Stimulated activated naive CD8-positive, alpha-beta T cell treated with anti-CD3 and anti-CD28 coated beads, Interleukin-15, amount 100 ng/mL, for 72 hours (primary cell): ENCODE results near the gene IL17RE.
"Not testable (repeated sequence)": the region's sequence is repeated elsewhere in the genome, so short reads cannot be mapped to it uniquely, and the experiment has no call there.

Source experiments
- ATAC-seq: fragments of 150-1000 bp; cut with Tn5 transposase; 2 replicates; pipeline ENCODE4 v1.10.0; 2021; ENCODE audit warnings: mild to moderate bottlenecking, moderate library complexity
- DNase-seq, 2 donors: peaks; one replicate each; pipeline ENCODE4 v3.0.0; 2021 to 2022
- H3K27ac Mint-ChIP-seq, 2 donors: one replicate each; pipeline ENCODE4 v1.8.0; 2022; ENCODE audit warnings: mild to moderate bottlenecking in 2 of 2, mixed read lengths in 2 of 2, moderate library complexity in 2 of 2
- H3K27me3 Mint-ChIP-seq: one replicate; pipeline ENCODE4 v1.8.0; 2022; ENCODE audit warnings: mixed read lengths
- H3K4me1 Mint-ChIP-seq: one replicate; pipeline ENCODE4 v1.8.0; 2022; ENCODE audit warnings: mild to moderate bottlenecking, mixed read lengths
- H3K4me3 Mint-ChIP-seq, 2 donors: one replicate each; pipeline ENCODE4 v1.8.0; 2022; ENCODE audit warnings: mild to moderate bottlenecking in 2 of 2, mixed read lengths in 2 of 2, moderate library complexity in 1 of 2
- H3K9me3 Mint-ChIP-seq, 2 donors: one replicate each; pipeline ENCODE4 v1.8.0; 2022; ENCODE audit warnings: mixed read lengths in 2 of 2

The IL17RE gene

DNA sequence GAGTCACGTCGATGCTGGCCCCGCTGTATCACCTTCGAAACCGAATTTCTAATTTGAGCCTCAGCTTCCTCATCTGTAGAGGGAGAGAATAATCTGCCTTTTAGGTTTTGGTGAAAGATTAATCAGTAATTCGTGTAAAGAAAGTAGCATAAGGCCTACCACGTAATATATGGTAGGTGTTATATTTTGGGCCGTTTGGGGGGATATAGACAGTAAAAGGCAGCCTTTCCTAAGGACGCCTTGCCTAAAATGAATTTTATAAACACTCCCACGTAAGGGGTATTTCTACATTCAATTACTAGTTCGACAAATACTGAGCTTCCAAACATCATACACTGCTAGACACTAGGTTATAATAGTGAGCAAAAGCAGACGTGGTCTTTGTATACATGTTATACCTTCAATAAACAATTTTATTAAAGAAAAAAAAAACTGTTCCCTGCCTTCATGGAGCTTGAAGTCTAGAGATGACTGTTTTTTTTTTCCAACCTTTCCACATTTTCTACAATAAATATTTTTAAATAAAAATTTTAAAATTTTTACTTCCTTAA, 11.5 kb upstream of the IL17RE start:
- peaks cover 48% of the 10 kb centered on the region for H3K4me1 Mint-ChIP-seq
- peak overlapping the region; percentile 99 to 100 for H3K4me3 Mint-ChIP-seq
- H3K27ac Mint-ChIP-seq: peak overlapping the region; percentile 99 to 100
- H3K27me3 Mint-ChIP-seq: no peaks in the 10 kb centered on the region
- H3K9me3 Mint-ChIP-seq: peaks cover 5 to 10% of the 10 kb centered on the region in 2 donors
- ATAC-seq (no peak), DNase-seq (no peak)

DNA sequence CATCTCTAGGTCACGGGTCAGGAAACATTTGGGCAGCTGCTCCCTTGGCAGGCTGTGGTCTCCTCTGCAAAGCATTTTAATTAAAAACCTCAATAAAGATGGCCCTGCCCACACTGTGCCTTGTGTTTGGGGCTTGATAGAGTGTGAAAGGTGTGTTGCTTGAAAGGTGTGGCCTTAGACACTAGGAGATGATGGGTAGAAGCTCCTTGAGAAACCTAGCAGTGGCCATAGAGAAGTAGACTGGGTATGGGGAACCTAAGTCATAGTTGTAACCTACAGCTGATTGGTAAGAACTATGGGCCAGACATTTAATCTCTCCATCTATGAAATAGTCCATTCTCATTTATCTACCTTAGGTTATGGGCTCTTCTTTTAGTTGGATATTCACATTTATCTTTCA, 8.9 kb upstream of the IL17RE start:
- Mint-ChIP-seq H3K9me3 (peaks cover 5 to 10% of the 10 kb centered on the region in 2 donors), H3K4me1 (peaks cover 73% of the 10 kb centered on the region), H3K4me3 (no peak overlapping the region), H3K27ac (no peak overlapping the region), H3K27me3 (no peaks in the 10 kb centered on the region)
- DNase-seq (no peak), ATAC-seq (no peak)

DNA sequence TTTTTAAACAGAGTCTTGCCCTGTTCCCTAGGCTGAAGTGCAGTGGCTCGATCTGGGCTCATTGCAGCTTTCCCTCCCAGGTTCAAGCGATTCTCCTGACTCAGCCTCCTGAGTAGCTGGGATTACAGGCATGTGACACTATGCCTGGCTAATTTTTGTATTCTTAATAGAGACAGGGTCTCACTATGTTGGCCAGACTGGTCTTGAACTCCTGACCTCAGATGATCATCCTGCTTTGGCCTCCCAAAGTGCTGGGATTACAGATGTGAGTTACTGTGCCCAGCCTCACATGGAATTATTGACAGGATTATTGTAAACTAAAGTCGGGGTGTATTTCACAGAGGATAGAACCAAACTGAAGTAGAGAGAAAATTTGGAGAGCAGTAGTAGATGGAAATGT, 6.9 kb upstream of the IL17RE start:
- ATAC-seq, H3K27me3 Mint-ChIP-seq, DNase-seq, H3K27ac Mint-ChIP-seq, H3K4me3 Mint-ChIP-seq: not testable (repeated sequence)
- Mint-ChIP-seq H3K9me3 (peaks cover 5 to 10% of the 10 kb centered on the region in 2 donors), H3K4me1 (peaks cover 68% of the 10 kb centered on the region)

DNA sequence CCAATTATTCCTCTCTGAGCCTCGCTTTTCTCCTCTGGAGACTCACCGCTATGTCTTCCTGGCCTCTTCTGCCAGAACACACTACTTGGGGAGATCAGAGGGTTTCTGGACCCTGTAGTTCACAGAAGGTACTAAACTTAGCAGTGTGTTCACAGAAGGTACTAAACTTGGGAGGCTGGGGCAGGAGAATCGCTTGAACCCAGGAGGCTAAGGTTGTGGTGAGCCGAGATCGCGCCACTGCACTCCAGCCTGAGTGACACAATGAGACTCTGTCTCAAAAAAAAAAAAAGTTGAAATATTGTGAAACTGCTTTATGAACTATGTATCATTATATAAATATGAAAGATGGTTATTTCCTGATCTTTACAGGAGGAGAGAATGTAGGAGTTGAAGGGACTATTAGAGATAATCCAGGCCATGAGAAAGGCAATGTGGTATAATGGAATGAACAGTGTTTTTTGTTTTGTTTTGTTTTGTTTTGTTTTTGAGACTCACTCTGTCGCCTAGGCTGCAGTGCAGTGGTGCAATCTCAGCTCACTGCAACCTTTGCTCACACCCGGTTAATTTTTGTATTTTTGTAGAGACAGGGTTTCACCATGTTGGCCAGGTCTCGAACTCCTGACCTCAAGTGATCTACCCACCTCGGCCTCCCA, 5.8 kb upstream of the IL17RE start:
- not testable (repeated sequence) for H3K4me3 Mint-ChIP-seq
- H3K4me1 Mint-ChIP-seq: peaks cover 76% of the 10 kb centered on the region

DNA sequence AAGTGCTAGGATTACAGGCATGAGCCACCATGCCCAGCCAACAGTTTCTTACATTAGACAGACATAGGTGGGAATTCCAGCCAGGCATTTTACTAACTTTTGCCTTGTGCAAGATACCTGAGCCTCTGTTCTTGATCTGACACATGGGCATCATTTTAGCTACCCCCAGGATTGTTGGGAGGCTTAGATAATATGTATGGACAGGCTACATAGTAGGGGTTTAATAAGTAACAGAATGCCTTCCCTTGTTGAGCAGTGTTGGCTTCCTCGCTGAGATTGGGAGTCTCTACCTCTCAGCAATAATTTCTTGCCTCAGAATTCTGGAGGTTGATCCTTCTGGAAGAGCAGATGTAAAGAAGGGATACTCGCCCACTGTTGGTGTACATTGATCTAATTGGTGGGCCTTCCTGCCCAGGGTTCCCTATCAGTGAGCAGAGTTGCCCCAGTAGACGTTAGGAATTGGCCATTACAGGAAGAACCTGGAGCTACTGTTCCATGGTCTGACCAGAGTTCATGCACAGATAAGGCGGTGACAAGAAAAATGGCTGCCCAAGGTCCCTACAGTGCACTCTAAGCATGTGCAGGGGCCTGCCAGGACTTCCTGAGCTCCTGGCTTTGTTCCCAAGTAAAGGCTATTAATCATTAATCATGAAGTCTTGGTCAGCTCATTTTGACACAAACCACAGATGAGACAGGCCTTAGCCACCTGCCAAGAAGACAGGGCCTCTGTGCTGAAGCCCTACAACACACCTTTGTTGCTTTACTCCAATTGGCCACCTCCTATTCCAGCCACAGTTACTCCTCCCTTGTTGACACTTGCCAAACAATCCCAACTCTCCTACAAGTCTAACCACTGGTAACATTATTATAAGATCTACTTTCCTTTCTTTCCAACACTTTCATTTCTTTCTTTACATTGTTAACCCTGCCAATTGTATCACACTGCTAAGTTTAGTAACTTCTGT, 5.0 kb upstream of the IL17RE start:
- Mint-ChIP-seq H3K27ac (peak overlapping the region in 1 of 2 donors; percentile 28), H3K27me3 (no peaks in the 10 kb centered on the region), H3K9me3 (peaks cover 5 to 6% of the 10 kb centered on the region in 2 donors), H3K4me3 (no peak overlapping the region), H3K4me1 (peaks cover 77% of the 10 kb centered on the region)
- DNase-seq (no peak), ATAC-seq (no peak)

More for the DNA sequence above, 5.8 kb upstream of the IL17RE start:
- DNase-seq, H3K27me3 Mint-ChIP-seq, ATAC-seq: not testable (repeated sequence)
- H3K9me3 Mint-ChIP-seq: peaks cover 5 to 10% of the 10 kb centered on the region in 2 donors
- peak overlapping the region in 1 of 2 donors; percentile 55 for H3K27ac Mint-ChIP-seq

DNA sequence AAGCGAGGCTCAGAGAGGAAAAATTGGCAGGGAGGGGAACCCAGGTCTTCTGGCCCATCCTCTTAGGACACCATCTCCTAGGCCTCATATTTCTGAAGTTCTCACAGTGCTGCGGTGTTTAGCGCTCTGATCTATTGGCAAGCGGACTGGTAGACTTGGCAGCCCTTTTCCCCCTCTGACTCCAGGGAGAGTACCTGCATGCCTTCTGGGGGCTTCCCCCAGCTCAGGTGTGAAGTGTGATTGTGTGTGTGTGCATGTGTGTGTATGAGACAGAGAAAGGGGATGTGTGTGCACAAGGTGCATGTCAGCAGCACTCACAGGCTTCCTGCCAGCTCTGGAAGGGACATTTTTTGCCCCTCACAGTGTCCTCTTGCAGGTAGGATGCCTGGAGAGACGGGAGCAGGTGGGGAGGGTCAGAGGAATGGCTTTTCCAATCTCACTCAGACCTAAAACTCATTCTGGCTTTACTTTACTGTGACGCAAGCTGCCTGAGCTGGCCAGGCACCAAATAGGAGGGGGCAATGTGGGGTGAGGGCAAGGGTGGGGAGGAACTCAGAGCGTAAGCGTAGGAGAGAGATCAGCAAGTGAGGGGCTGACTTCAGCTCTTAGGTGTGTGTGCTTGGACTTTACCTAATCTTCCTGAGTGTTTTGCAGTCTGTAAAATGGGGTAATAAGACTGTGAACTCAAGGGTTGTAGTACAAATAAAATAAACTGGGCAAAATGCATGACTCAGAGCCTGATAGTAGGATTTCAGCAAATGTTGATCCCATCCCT, 4.0 kb upstream of the IL17RE start:
- H3K4me3 Mint-ChIP-seq: no peak overlapping the region
- ATAC-seq (no peak), DNase-seq (no peak)
- peaks cover 0 to 5% of the 10 kb centered on the region in 2 donors for H3K9me3 Mint-ChIP-seq
- no peaks in the 10 kb centered on the region for H3K27me3 Mint-ChIP-seq
- H3K4me1 Mint-ChIP-seq: peaks cover 77% of the 10 kb centered on the region
- H3K27ac Mint-ChIP-seq: peak overlapping the region; percentile 28 to 87

DNA sequence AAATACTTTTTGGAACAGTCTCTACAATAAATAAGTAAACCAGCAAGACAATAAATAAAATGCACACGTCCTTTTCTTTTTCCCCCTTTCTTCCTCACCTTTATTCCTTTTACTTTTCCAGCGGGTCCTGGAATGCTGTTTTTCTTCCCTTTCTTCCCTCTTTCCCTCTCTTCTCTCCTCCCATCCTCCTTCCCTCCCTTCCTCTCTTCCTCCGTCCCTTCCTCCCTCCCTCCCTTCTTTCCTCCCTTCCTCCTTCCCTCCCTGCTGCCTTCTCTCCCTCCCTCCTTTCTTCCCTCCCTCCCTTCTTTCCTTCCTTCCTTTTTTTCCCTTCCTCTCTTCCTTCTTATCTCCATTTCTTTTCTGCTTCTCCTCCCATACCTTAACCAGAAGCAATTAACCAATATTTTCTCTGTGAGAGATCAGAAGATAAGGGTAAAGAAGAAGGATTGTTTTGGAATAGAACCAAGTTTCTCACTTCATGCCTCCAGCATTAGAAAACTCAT, 3.3 kb upstream of the IL17RE start:
- Mint-ChIP-seq H3K4me1 (peaks cover 75% of the 10 kb centered on the region), H3K27me3 (no peaks in the 10 kb centered on the region), H3K27ac (no peak overlapping the region), H3K4me3 (no peak overlapping the region), H3K9me3 (peaks cover 0 to 5% of the 10 kb centered on the region in 2 donors)
- no peak for DNase-seq
- ATAC-seq: no peak

DNA sequence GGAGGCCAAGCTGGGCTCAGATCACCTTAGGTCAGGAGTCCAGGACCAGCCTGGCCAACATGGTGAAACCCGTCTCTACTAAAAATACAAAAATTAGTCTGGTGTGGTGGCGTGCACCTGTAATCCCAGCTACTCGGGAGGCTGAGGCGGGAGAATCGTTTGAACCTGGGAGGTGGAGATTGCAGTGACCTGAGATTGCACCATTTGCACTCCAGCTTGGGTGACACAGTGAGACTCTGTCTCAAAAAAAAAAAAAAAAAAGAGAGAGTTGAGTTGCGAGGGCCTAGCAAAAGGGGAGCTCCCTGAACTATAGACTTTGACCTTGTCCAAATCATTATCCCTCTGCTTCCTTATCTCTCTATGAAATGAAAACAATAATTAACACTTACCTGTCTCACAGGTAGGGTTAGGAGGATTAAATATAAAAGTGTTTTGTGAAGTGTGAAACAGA, 1.7 kb upstream of the IL17RE start:
- Mint-ChIP-seq H3K27ac (peak overlapping the region in 1 of 2 donors; percentile 21), H3K4me1 (peaks cover 60% of the 10 kb centered on the region)
- H3K9me3 Mint-ChIP-seq, H3K27me3 Mint-ChIP-seq, ATAC-seq, DNase-seq, H3K4me3 Mint-ChIP-seq: not testable (repeated sequence)

DNA sequence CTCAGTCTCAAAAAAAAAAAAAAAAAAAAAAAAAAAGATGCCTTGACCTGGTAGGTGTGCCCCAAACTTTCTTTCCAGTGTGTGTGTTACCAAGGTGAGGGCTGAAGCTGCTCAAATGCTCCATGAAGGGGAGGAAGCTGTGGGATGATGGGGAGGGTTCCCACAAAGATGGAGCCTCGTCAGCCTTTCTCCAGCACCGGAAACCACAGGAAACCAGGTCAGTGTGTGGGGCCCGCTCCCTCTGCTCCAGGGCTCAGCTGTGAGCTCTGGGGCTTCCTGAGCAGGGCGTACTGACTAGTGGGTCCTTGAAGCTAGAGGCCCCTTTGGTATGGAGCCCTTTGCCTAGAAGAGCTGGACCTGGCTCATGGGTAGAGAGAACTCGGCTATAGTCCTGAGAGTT, 681 bp upstream of the IL17RE start:
- Mint-ChIP-seq H3K4me1 (peaks cover 51% of the 10 kb centered on the region), H3K27me3 (no peaks in the 10 kb centered on the region), H3K4me3 (peak overlapping the region; percentile 60 to 72), H3K9me3 (no peaks in the 10 kb centered on the region), H3K27ac (peak overlapping the region in 1 of 2 donors; percentile 81)
- DNase-seq (peak in 1 of 2 donors; percentile 26), ATAC-seq (peak; percentile 66)

DNA sequence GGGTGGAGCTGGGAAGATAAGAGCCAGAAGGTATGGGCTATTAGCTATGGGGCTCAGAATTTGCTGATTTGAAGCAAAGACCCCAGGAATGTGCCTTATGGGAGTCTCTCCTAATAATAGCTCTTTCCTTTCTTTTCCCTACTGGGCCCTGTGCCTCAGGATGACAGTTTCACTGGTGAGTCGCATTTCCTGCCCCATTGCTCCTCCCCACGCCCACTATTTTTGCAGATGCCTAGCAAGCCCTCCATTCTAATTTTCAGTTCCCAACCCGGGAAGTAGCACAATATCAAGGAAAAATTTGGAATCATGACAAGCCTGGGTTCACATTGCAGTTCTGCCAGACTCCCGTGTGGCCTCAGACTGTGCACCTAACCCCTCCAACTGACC, 583 bp downstream of the IL17RE start:
- Mint-ChIP-seq H3K27me3 (no peaks in the 10 kb centered on the region), H3K27ac (peak overlapping the region; percentile 65 to 82), H3K9me3 (no peaks in the 10 kb centered on the region), H3K4me1 (peaks cover 39% of the 10 kb centered on the region), H3K4me3 (peak overlapping the region; percentile 67 to 72)
- peak; percentile 11 for ATAC-seq
- DNase-seq: no peak

DNA sequence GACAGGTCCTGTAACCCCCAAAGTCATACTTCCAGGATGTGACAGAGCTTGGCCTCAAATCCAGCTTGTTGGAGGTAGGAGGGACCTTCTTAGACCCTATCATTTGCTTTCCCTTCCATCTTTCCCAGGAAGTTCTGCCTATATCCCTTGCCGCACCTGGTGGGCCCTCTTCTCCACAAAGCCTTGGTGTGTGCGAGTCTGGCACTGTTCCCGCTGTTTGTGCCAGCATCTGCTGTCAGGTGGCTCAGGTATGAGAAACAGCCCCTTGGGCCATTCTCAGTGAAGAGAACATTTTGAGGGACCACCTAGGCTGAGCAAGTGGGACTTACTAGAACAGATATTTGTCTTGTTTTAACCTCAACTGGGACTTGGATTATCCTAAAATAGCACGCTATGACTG, 1.3 kb downstream of the IL17RE start:
- DNase-seq (no peak), ATAC-seq (no peak)
- no peak overlapping the region for H3K27ac Mint-ChIP-seq
- H3K4me3 Mint-ChIP-seq: no peak overlapping the region
- no peaks in the 10 kb centered on the region for H3K27me3 Mint-ChIP-seq
- H3K9me3 Mint-ChIP-seq: no peaks in the 10 kb centered on the region
- H3K4me1 Mint-ChIP-seq: peaks cover 32% of the 10 kb centered on the region

DNA sequence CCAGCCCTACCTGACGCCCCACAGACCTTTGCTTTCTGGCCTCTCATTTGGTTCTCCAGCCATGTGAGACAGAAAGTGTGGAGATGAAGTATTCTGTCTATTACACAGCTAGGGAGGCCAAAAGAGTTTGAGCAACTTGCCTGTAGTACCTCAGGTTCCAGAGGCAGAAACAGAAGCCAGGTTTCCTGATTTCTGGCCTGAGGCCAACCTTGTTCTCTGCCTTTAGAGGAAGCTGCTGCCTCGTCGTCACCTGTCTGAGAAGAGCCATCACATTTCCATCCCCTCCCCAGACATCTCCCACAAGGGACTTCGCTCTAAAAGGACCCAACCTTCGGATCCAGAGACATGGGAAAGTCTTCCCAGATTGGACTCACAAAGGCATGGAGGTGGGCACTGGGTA, 3.8 kb downstream of the IL17RE start:
- DNase-seq (no peak), ATAC-seq (no peak)
- H3K27me3 Mint-ChIP-seq: peaks cover 5% of the 10 kb centered on the region
- no peaks in the 10 kb centered on the region for H3K9me3 Mint-ChIP-seq
- no peak overlapping the region for H3K27ac Mint-ChIP-seq
- no peak overlapping the region for H3K4me3 Mint-ChIP-seq
- H3K4me1 Mint-ChIP-seq: peaks cover 38% of the 10 kb centered on the region

DNA sequence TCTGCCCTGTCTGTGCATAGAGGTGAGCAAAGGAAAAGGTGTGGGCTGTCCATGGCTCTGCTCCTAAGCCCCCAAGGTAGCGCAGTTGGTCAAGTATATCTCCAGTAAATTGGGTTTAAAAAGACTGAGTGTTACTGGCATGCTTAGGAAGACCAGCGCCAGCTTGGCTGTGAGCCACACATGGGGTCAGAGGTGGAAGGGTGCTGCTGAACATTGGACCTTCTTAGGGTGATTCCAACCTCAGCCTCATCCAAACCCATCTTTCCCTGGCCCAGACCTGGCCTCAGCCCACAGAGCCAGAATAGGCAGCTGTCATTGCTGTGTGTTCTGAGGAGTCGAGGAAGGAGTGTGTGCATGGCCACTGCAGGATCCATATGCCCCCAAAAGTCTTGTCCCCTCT, 5.6 kb downstream of the IL17RE start:
- DNase-seq: no peak
- H3K4me3 Mint-ChIP-seq: no peak overlapping the region

DNA sequence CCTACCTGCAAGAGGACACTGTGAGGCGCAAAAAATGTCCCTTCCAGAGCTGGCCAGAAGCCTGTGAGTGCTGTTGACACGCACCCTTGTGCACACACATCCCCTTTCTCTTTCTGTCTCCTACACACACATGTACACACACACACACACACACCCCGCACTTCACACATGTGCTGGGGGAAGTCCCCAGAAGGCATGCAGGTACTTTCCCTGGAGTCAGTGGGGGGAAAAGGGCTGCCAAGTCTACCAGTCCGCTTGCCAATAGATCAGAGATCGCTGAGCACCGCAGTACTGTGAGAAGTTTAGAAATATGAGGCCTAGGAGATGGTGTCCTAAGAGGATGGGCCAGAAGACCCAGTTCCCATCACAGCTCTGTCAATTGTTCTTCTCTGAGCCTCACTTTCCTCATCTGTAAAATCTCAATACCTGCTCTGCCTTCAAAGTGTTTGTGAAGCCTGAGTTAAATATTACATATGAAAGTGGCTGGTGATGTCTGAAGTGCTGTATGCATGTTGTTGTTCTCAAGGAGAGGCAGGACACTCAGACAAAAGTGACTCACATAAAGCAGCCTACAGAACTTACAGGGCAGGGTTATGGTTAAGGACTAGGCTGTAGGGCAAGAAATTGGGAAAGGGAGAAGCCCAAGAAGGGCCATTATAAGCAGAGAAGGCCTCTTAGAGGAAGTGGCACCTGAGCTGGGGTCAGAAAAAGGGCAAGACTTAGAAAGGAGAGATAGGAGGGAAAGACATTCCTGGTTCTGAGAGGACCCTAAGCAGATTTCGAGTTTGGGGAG, 6.8 kb downstream of the IL17RE start:
- no peak for DNase-seq
- Mint-ChIP-seq H3K4me3 (no peak overlapping the region), H3K4me1 (peaks cover 18% of the 10 kb centered on the region), H3K27me3 (peaks cover 18% of the 10 kb centered on the region), H3K9me3 (no peaks in the 10 kb centered on the region), H3K27ac (no peak overlapping the region)
- peak; percentile 39 for ATAC-seq

More for the DNA sequence above, 5.6 kb downstream of the IL17RE start:
- H3K4me1 Mint-ChIP-seq: peaks cover 26% of the 10 kb centered on the region
- peaks cover 17% of the 10 kb centered on the region for H3K27me3 Mint-ChIP-seq
- no peak for ATAC-seq
- no peak overlapping the region for H3K27ac Mint-ChIP-seq
- H3K9me3 Mint-ChIP-seq: no peaks in the 10 kb centered on the region
